Measurements from ENCODE around the gene REPS1. TPM values are rescaled to one million over a fixed set of nuclear protein-coding genes. Genes with fewer than 3 reads are reported as not detected.

The REPS1 gene
- total and polyA plus RNA-seq, 2 donors (not counting 1 experiment from before 2014, with no cell fraction given): 38.1 to 57.1 TPM

GRCh38 chr6:138869398-138869797 lies 118.7 kb downstream of the REPS1 start:
- Histone ChIP-seq H3K4me3 (ENCODE audit: control extremely low read depth in 1 of 5, extremely low read depth in 1 of 5, insufficient read depth in 1 of 5, low read depth in 2 of 5, low read length in 4 of 5) (no peak overlapping the region), H3K9ac (ENCODE audit: low read length) (no peak overlapping the region), H3K79me2 (ENCODE audit: control insufficient read depth, insufficient read depth, low read length) (no peaks in the 10 kb centered on the region), H3K36me3 (replicated peaks in 1 of 2; ENCODE audit: control extremely low read depth in 1 of 2, control insufficient read depth in 1 of 2, extremely low read depth in 1 of 2, insufficient read depth in 2 of 2, low read length in 1 of 2) (no peaks in the 10 kb centered on the region), H2AFZ (ENCODE audit: insufficient read depth, low read depth, low read length, poor library complexity, severe bottlenecking) (no peak overlapping the region), H3K27ac (ENCODE audit: low read length in 2 of 2) (no peak overlapping the region), H3K4me2 (replicated peaks; ENCODE audit: low read depth, low read length, poor library complexity, severe bottlenecking) (no peak overlapping the region), H3K27me3 (replicated peaks in 1 of 4; ENCODE audit: control extremely low read depth in 1 of 4, control insufficient read depth in 3 of 4, insufficient read depth in 4 of 4, low read length in 3 of 4) (no peaks in the 10 kb centered on the region), H3K9me3 (ENCODE audit: control extremely low read depth in 1 of 3, control insufficient read depth in 2 of 3, insufficient read depth in 1 of 3, low read length in 2 of 3) (peaks cover 0 to 3% (median 0%) of the 10 kb centered on the region in 3 donors), H4K20me1 (ENCODE audit: control insufficient read depth, insufficient read depth, low read length, poor library complexity, severe bottlenecking) (no peaks in the 10 kb centered on the region), H3K4me1 (ENCODE audit: control insufficient read depth in 2 of 2, insufficient read depth in 2 of 2, low read length in 2 of 2) (no peaks in the 10 kb centered on the region)
- ATAC-seq (ENCODE audit: low read depth) (no peak), DNase-seq (no peak)
- ChIA-PET POLR2A (no interaction called here), CTCF (no interaction called here)
- H3K27me3 Mint-ChIP-seq: no peaks in the 10 kb centered on the region
- TF ChIP-seq EZH2 (IDR thresholded peaks at IDR 0.05; ENCODE audit: borderline replicate concordance, insufficient read depth, low read depth, low read length, poor library complexity, severe bottlenecking) (no peak), CTCF (IDR thresholded peaks at IDR 0.05) (no peak)
- peaks cover 6% of the 10 kb centered on the region for H3K4me1 Mint-ChIP-seq
- intact Hi-C loops (cut with micrococcal nuclease): no loop called here
- 93% methylated on average over 4 of the region's 4 CpGs for WGBS (ENCODE audit: insufficient coverage)
- H3K4me3 Mint-ChIP-seq: no peak overlapping the region
- no peak overlapping the region for H3K27ac Mint-ChIP-seq
- H3K9me3 Mint-ChIP-seq (ENCODE audit: insufficient read depth): no peaks in the 10 kb centered on the region

GRCh38 chr6:138868181-138868580 lies 119.9 kb downstream of the REPS1 start:
- no peak overlapping the region for H3K4me3 ChIP-seq (ENCODE audit: control extremely low read depth in 1 of 5, extremely low read depth in 1 of 5, insufficient read depth in 1 of 5, low read depth in 2 of 5, low read length in 4 of 5)
- no peak overlapping the region for H3K4me2 ChIP-seq (replicated peaks; ENCODE audit: low read depth, low read length, poor library complexity, severe bottlenecking)

More at GRCh38 chr6:138868181-138868580, 119.9 kb downstream of the REPS1 start:
- Histone ChIP-seq H3K9me3 (ENCODE audit: control extremely low read depth in 1 of 3, control insufficient read depth in 2 of 3, insufficient read depth in 1 of 3, low read length in 2 of 3) (peaks cover 0 to 3% (median 0%) of the 10 kb centered on the region in 3 donors), H3K27me3 (replicated peaks in 1 of 4; ENCODE audit: control extremely low read depth in 1 of 4, control insufficient read depth in 3 of 4, insufficient read depth in 4 of 4, low read length in 3 of 4) (no peaks in the 10 kb centered on the region), H3K9ac (ENCODE audit: low read length) (no peak overlapping the region), H4K20me1 (ENCODE audit: control insufficient read depth, insufficient read depth, low read length, poor library complexity, severe bottlenecking) (no peaks in the 10 kb centered on the region), H3K36me3 (replicated peaks in 1 of 2; ENCODE audit: control extremely low read depth in 1 of 2, control insufficient read depth in 1 of 2, extremely low read depth in 1 of 2, insufficient read depth in 2 of 2, low read length in 1 of 2) (no peaks in the 10 kb centered on the region), H3K27ac (ENCODE audit: low read length in 2 of 2) (no peak overlapping the region), H3K79me2 (ENCODE audit: control insufficient read depth, insufficient read depth, low read length) (no peaks in the 10 kb centered on the region), H3K4me1 (ENCODE audit: control insufficient read depth in 2 of 2, insufficient read depth in 2 of 2, low read length in 2 of 2) (no peaks in the 10 kb centered on the region), H2AFZ (ENCODE audit: insufficient read depth, low read depth, low read length, poor library complexity, severe bottlenecking) (no peak overlapping the region)
- Mint-ChIP-seq H3K4me3 (no peak overlapping the region), H3K27ac (no peak overlapping the region), H3K9me3 (ENCODE audit: insufficient read depth) (no peaks in the 10 kb centered on the region), H3K27me3 (no peaks in the 10 kb centered on the region), H3K4me1 (peaks cover 6% of the 10 kb centered on the region)
- CTCF ChIA-PET: no interaction called here
- ATAC-seq (ENCODE audit: low read depth) (no peak), DNase-seq (no peak)
- TF ChIP-seq EZH2 (IDR thresholded peaks at IDR 0.05; ENCODE audit: borderline replicate concordance, insufficient read depth, low read depth, low read length, poor library complexity, severe bottlenecking) (no peak), CTCF (IDR thresholded peaks at IDR 0.05) (no peak)
- intact Hi-C loops (cut with micrococcal nuclease): no loop called here
- POLR2A ChIA-PET: interaction anchor here (0.7 kb wide), 1 partner anchor 47 kb away, joined by 3 read pairs; no protein-coding TSS in a partner anchor
